MM.1S (cell line): ENCODE measurements around the gene CAPN11.

ENCODE experiments used
- DNase-seq: peaks from one replicate; pipeline ENCODE4 v3.0.0-alpha.2; 2015
- H2AFZ ChIP-seq: fragments of 300-600 bp; sonication (generic); 2 replicates; pipeline ENCODE4 v1.6.0; 2016; ENCODE audit warnings: antibody characterized with exemption, low read length
- H3F3A ChIP-seq: fragments of 300-600 bp; sonication (generic); 2 replicates; pipeline ENCODE4 v1.6.1; 2016; ENCODE audit warnings: mild to moderate bottlenecking, antibody characterized with exemption, low read length, moderate library complexity, mixed read lengths; ENCODE audit not compliant: insufficient read depth
- H3K27ac ChIP-seq: fragments of 300-600 bp; sonication (generic); 2 replicates; pipeline ENCODE4 v1.5.1; 2016; ENCODE audit warnings: mild to moderate bottlenecking, low read length
- H3K27me3 ChIP-seq: fragments of 300-600 bp; sonication (generic); replicated peaks from 2 replicates; pipeline ENCODE4 v1.6.0; 2016; ENCODE audit warnings: low read length; ENCODE audit not compliant: insufficient read depth
- H3K36me3 ChIP-seq: fragments of 300-600 bp; sonication (generic); replicated peaks from 2 replicates; pipeline ENCODE4 v1.6.1; 2016; ENCODE audit warnings: mild to moderate bottlenecking, low read length, mixed read lengths; ENCODE audit not compliant: insufficient read depth
- H3K4me1 ChIP-seq: fragments of 300-600 bp; sonication (generic); 2 replicates; pipeline ENCODE4 v1.6.1; 2016; ENCODE audit warnings: low read length, mixed read lengths
- H3K4me2 ChIP-seq: fragments of 300-600 bp; sonication (generic); 2 replicates; pipeline ENCODE4 v1.6.0; 2016; ENCODE audit warnings: low read depth, low read length
- H3K4me3 ChIP-seq: fragments of 300-600 bp; sonication (generic); 2 replicates; pipeline ENCODE4 v1.5.1; 2016; ENCODE audit warnings: low read length, mixed read lengths
- H3K79me2 ChIP-seq: fragments of 300-600 bp; sonication (generic); 2 replicates; pipeline ENCODE4 v1.6.1; 2016; ENCODE audit warnings: mixed run types, low read length, mixed read lengths
- H3K9ac ChIP-seq: fragments of 300-600 bp; sonication (generic); 2 replicates; pipeline ENCODE4 v1.6.1; 2016; ENCODE audit warnings: low read length, mixed read lengths
- H3K9me2 ChIP-seq: fragments of 300-600 bp; sonication (generic); replicated peaks from 2 replicates; pipeline ENCODE4 v1.6.1; 2016; ENCODE audit warnings: mild to moderate bottlenecking, low read length, mixed read lengths; ENCODE audit not compliant: insufficient read depth
- H3K9me3 ChIP-seq: fragments of 300-600 bp; sonication (generic); replicated peaks from 2 replicates; pipeline ENCODE4 v1.6.1; 2016; ENCODE audit warnings: mild to moderate bottlenecking, low read length, mixed read lengths; ENCODE audit not compliant: insufficient read depth
- H4K20me1 ChIP-seq: fragments of 300-600 bp; sonication (generic); 2 replicates; pipeline ENCODE4 v1.6.1; 2016; ENCODE audit warnings: mild to moderate bottlenecking, low read length, moderate library complexity, mixed read lengths; ENCODE audit not compliant: insufficient read depth
- CTCF ChIP-seq: fragments of 300-600 bp; sonication (generic); IDR thresholded peaks from 2 replicates; pipeline ENCODE4 v1.5.1; 2016; ENCODE audit warnings: antibody characterized with exemption, low read length, mixed read lengths
- EZH2 ChIP-seq: fragments of 300-600 bp; sonication (generic); optimal IDR thresholded peaks from 2 replicates; pipeline ENCODE3; 2017; ENCODE audit warnings: low read depth, mild to moderate bottlenecking, antibody characterized with exemption, low read length, mixed read lengths
- EZH2phosphoT487 ChIP-seq: fragments of 300-600 bp; sonication (generic); IDR thresholded peaks from 2 replicates; pipeline ENCODE4 v1.6.1; 2018; ENCODE audit warnings: antibody characterized with exemption, low read length

CAPN11 gene

DNA sequence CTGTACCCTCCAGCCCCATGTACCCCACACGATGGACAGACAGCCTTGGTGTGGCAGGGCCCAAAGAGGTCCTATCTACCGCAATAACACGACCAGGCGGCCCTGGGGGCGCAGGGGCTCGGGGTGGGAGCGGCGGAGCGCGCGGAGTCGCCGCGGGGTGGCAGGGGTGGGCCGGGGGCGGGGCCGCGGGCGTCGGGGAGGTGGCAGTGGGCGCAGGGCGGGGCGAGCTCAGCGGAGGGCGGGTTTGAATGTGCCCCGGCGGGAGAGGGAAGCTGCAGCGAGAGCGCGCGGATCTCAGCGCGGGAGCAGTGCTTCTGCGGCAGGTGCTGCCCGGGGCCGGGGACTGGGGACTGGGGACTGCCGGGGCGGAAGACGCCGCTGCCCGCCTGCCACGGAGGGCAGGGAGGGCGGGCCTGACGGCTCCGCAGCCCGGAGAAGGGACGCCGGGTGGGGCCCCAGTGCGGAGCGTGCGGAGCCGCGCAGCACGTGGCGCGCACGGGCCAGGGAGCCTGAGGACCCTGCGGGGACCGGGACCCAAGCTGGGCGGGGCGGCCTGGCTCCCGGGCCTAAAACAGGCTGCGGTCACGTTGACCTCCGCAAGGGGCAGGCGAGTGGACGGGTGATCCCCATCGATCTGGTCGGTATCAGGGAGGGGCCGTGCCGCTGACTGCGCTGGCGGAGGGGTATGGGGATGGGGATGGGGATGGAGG, 64.9 kb downstream of the CAPN11 start, which contains the start of gene SLC29A1:
Gene SLC29A1 (plus strand): TSS at position 277 of the 710 bp plus-strand sequence. CDS start 3,719 bp downstream, outside the sequence.
- Histone ChIP-seq H3K9me3 (no peaks in the 10 kb centered on the region), H3K9ac (peak within 1 kb of the TSS; percentile 75), H4K20me1 (no peaks in the 10 kb centered on the region), H2AFZ (peak within 1 kb of the TSS; percentile 58), H3K79me2 (peaks cover 50% of the 10 kb centered on the region), H3K9me2 (no peaks in the 10 kb centered on the region), H3K36me3 (no peaks in the 10 kb centered on the region), H3K27me3 (no peaks in the 10 kb centered on the region), H3K4me3 (peak within 1 kb of the TSS; percentile 80), H3F3A (peaks cover 26% of the 10 kb centered on the region), H3K4me1 (peaks cover 27% of the 10 kb centered on the region), H3K27ac (peak within 1 kb of the TSS; percentile 63; the same call in 1 of the 2 replicates), H3K4me2 (peak within 1 kb of the TSS; percentile 94)
- TF ChIP-seq CTCF (no peak), EZH2 (no peak), EZH2phosphoT487 (no peak)
- peak; percentile 85 for DNase-seq

DNA sequence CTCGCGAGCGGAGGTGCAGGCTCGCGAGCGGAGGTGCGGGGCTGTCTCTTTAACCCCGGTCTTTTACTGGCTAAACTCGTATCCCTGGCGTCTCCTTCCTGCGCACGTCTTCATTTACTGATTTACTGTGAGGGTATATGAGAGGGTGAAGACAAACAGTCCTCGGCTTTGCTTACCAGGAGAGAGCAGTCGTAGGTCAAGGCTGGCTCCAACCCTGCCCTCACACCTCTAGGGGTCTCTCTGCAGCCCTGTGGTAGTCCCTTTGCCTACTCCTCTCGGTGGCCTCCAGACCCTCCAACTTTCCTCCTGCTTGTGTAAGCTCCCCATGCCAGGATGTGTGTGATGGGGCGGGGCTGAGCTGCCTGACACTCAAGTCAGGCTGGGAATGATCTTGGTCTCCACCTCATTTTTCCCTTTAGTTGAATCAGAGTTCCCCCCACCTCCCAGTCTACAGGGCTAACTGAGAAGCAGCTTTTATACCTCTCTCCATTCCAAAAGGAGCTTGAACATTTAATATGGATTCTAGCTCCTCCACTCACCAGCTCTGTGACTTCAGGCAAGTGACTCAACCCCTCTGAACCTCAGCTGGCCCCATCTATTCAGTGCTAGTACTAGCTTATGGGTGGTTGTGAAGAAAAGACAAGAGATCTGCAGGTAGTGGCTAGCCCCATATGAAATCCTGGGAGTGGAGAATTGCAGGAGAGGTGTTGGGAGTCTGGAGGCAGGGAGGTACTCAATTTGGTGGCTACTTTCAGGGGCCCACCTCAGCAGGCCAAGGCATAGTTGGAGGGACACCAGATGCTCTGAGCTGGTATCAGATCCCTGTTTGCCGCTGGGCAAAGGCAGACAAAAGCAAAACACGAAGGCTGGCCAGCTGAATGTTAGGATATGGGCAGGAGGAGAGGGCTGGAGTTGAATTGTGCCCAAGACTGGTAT, 65.7 kb downstream of the CAPN11 start:
- peak; percentile 39 for DNase-seq
- Histone ChIP-seq H3K9me3 (no peaks in the 10 kb centered on the region), H3F3A (peaks cover 21% of the 10 kb centered on the region), H3K79me2 (peaks cover 50% of the 10 kb centered on the region), H2AFZ (peak overlapping the region; percentile 58; the same call in 1 of the 2 replicates), H3K9me2 (no peaks in the 10 kb centered on the region), H3K4me3 (peak overlapping the region; percentile 80), H3K4me2 (peak overlapping the region; percentile 94), H3K27me3 (no peaks in the 10 kb centered on the region), H3K27ac (peak overlapping the region; percentile 63; the same call in 1 of the 2 replicates), H3K9ac (peak overlapping the region; percentile 75), H4K20me1 (no peaks in the 10 kb centered on the region), H3K36me3 (no peaks in the 10 kb centered on the region), H3K4me1 (peaks cover 25% of the 10 kb centered on the region)
- TF ChIP-seq EZH2 (no peak), CTCF (peak; percentile 9), EZH2phosphoT487 (no peak)

DNA sequence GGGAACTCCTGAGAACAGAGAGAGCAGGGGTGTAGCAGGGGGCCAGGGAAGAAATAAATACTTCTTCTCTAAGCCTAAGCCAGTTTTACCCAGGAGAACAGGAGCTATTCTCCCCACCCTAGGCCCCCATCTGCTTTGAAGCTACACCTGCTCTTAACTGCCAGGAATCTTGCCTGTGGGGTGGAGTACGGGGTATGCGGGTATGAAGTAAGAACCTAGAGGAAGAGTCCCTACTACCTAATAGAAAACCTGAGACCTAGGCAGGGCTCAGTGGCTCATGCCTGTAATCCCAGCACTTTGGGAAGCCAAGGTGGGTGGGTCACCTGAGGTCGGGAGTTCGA, 66.3 kb downstream of the CAPN11 start:
- Histone ChIP-seq H3K9me2 (no peaks in the 10 kb centered on the region), H3F3A (peaks cover 17% of the 10 kb centered on the region), H3K27ac (no peak overlapping the region), H3K79me2 (peaks cover 50% of the 10 kb centered on the region), H4K20me1 (no peaks in the 10 kb centered on the region), H2AFZ (no peak overlapping the region), H3K9ac (peak overlapping the region; percentile 75; the same call in 1 of the 2 replicates), H3K9me3 (no peaks in the 10 kb centered on the region), H3K4me3 (peak overlapping the region; percentile 80; the same call in 1 of the 2 replicates), H3K4me2 (peak overlapping the region; percentile 94; the same call in 1 of the 2 replicates), H3K27me3 (no peaks in the 10 kb centered on the region), H3K4me1 (peaks cover 24% of the 10 kb centered on the region), H3K36me3 (no peaks in the 10 kb centered on the region)
- TF ChIP-seq EZH2 (no peak), EZH2phosphoT487 (no peak)
- no peak for DNase-seq
